GM12878 (cell line): ENCODE measurements around the gene CHIT1. TPM values are rescaled to one million over a fixed set of nuclear protein-coding genes. Genes with fewer than 3 reads are reported as not detected.

Source experiments
- ATAC-seq: fragments of 200-7000 bp; cut with Tn5 transposase; 3 replicates; pipeline ENCODE4 v1.9.1; 2020; ENCODE audit warnings: mild to moderate bottlenecking, moderate library complexity
- BruUV-seq: library from RNA; stranded (reverse); fragments of 400-500 nt; replicated peaks from 2 replicates; lab custom pipeline; 2021; lab: Mats Ljungman, UMichigan
- CTCF ChIA-PET: fragments of 300-600 bp; sonication (Branson Sonifier 250); formaldehyde crosslinking; extraction: SDS; loops from one replicate; lab custom pipeline; 2021; ENCODE audit warnings: inconsistent platforms; lab: Yijun Ruan, JAX
- POLR2A ChIA-PET: fragments of 350-600 bp; formaldehyde crosslinking; extraction: SDS; loops from one replicate; lab custom pipeline; 2021; ENCODE audit warnings: inconsistent platforms; lab: Charles Lee
- RAD21 ChIA-PET: fragments of 300-600 bp; sonication (Branson Sonifier 250); formaldehyde crosslinking; loops from one replicate; lab custom pipeline; 2023; ENCODE audit warnings: antibody characterized with exemption; ENCODE audit not compliant: unreplicated experiment; lab: Charles Lee
- SMC1A ChIA-PET: fragments of 300-600 bp; sonication (Branson Sonifier 250); formaldehyde crosslinking; loops from one replicate; lab custom pipeline; 2023; ENCODE audit not compliant: unreplicated experiment, uncharacterized antibody; lab: Charles Lee
- DNase-seq: peaks from one replicate; pipeline ENCODE4 v3.0.0-alpha.2; 2011; ENCODE audit warnings: low read depth, low spot score
- FAIRE-seq: peaks from 3 replicates; lab custom pipeline; 2011; peaks lifted over from hg19 to GRCh38; lab: Jason Lieb, UNC
- H2AFZ ChIP-seq: 2 replicates; pipeline ENCODE4 v1.6.0; 2011; ENCODE audit warnings: low read depth, low read length, control low read depth; ENCODE audit not compliant: control insufficient read depth
- H3K27ac ChIP-seq: 2 replicates; pipeline ENCODE4 v1.5.1; 2011; ENCODE audit warnings: control low read depth; ENCODE audit not compliant: control insufficient read depth, insufficient read depth
- H3K27me3 ChIP-seq, 2 experiments: replicated peaks in 1 of 2; 2 replicates each; pipeline versions ENCODE4 v1.6.0 to v1.6.1; 2011; ENCODE audit warnings: low read length in 1 of 2; ENCODE audit not compliant: control insufficient read depth in 2 of 2, insufficient read depth in 2 of 2
- H3K36me3 ChIP-seq, 2 experiments: 2 replicates each; pipeline ENCODE4 v1.5.1; 2011; ENCODE audit warnings: low read length in 1 of 2; ENCODE audit not compliant: control insufficient read depth in 2 of 2, insufficient read depth in 2 of 2
- H3K4me1 ChIP-seq: 2 replicates; pipeline ENCODE4 v1.6.1; 2011; ENCODE audit warnings: mild to moderate bottlenecking, low read length, moderate library complexity, mixed read lengths; ENCODE audit not compliant: control insufficient read depth, insufficient read depth
- H3K4me2 ChIP-seq: 2 replicates; pipeline ENCODE4 v1.6.0; 2011; ENCODE audit warnings: control low read depth; ENCODE audit not compliant: control insufficient read depth, insufficient read depth
- H3K4me3 ChIP-seq: fragments of 200-600 bp; sonication (generic); 2 replicates; pipeline ENCODE4 v1.5.1; 2016
- H3K79me2 ChIP-seq: 2 replicates; pipeline ENCODE4 v1.6.0; 2011; ENCODE audit warnings: low read length; ENCODE audit not compliant: control insufficient read depth, insufficient read depth
- H3K9ac ChIP-seq: 2 replicates; pipeline ENCODE4 v1.8.0; 2011; ENCODE audit warnings: low read length, control low read depth, mixed read lengths; ENCODE audit not compliant: control insufficient read depth, insufficient read depth
- H3K9me3 ChIP-seq: replicated peaks from 3 replicates; pipeline ENCODE4 v1.5.1; 2011; ENCODE audit warnings: mild to moderate bottlenecking, low read length; ENCODE audit not compliant: control insufficient read depth, insufficient read depth
- H4K20me1 ChIP-seq: 2 replicates; pipeline ENCODE4 v1.6.0; 2011; ENCODE audit not compliant: control insufficient read depth, insufficient read depth
- MEF2A ChIP-seq: IDR thresholded peaks from 2 replicates; pipeline ENCODE4 v1.6.1; 2011; ENCODE audit warnings: low read depth, mild to moderate bottlenecking, low read length, moderate library complexity; ENCODE audit not compliant: insufficient read depth
- WGBS: methylation state at CpG from one replicate; pipeline ENCODE4 v1.1.6; 2016; ENCODE audit warnings: low lambda C conversion rate; ENCODE audit not compliant: insufficient replicate concordance, insufficient coverage; ENCODE audit errors: missing lambda C conversion rate; 5-methylcytosine and 5-hydroxymethylcytosine counted together
- in situ Hi-C: fragments of 300-500 bp; cut with MboI; formaldehyde crosslinking; loops from 9 replicates; pipeline ENCODE4 v1.14.3; 2018; ENCODE audit warnings: mixed read lengths
- intact Hi-C: fragments of 100-400 bp; cut with micrococcal nuclease; formaldehyde crosslinking; loops from one replicate; pipeline ENCODE4 v1.14.2; 2022; ENCODE audit not compliant: unreplicated experiment
- polyA plus RNA-seq, 11 experiments: library from polyadenylated mRNA; depleted of rRNA in 4 of 11; unstranded in 6 of 11; stranded (reverse) in 5 of 11; fragments of >200 nt; fragmentation: Nextera tagmentation in 4 of 11; fragmentation: Illumina TruSeq in 1 of 11; extraction: Ambion mirVana in 4 of 11; extraction: Trizol in 1 of 11; gene quantifications; 1 replicate in 1 of 11; 2 replicates in 10 of 11; pipeline versions ENCODE4 v1.2.1 to v1.2.3, GENCODE V29; 2011 to 2016; ENCODE audit warnings: inconsistent platforms in 2 of 11, missing spikeins in 2 of 11, low read depth in 1 of 11
- total RNA-seq, 4 experiments: library from RNA; depleted of rRNA in 3 of 4; stranded (reverse); fragments of >200 nt in 3 of 4; fragmentation: Illumina TruSeq in 1 of 4; extraction: Trizol in 1 of 4; gene quantifications; 2 replicates each; pipeline versions ENCODE4 v1.2.1 to v1.2.3, GENCODE V29; 2013 to 2021
- TF ChIP-seq, protein P1 (sequence below): fragments of 450-650 bp; formaldehyde crosslinking; IDR thresholded peaks from 2 replicates; pipeline ENCODE4 v1.4.0; 2020; ENCODE audit warnings: mild to moderate bottlenecking, moderate library complexity

Gene CHIT1
- total and polyA plus RNA-seq, 10 of the 15 experiments (the other 5 are each of a cell fraction or from before 2014, with no cell fraction given) = 0.02 to 2.1 (median 0.76) TPM

DNA sequence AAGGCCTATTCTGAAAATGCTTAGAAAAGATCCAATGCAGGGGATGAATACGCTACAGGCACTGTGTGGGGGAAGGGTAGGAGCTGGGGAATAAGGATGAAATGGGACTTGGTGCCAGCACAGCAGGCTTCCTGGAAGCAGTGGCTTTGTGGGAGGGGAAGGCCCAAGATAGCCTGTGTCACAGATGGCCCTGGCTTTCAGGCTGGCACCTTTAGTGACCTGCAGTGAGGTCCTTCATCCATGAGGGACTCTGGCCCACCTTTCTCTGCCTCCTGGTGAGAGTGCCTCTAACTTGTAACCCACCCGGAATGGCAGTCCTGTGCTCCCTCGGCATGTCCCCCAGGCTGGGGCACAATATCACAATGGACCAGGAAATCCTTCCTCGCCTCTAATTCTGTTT is 43.9 kb downstream of the CHIT1 start:
- Histone ChIP-seq H4K20me1 (no peaks in the 10 kb centered on the region), H3K27me3 (no peaks in the 10 kb centered on the region; a peak in 1 of 4 replicates), H3K79me2 (no peaks in the 10 kb centered on the region), H3K4me2 (no peak overlapping the region), H3K27ac (no peak overlapping the region), H3K36me3 (no peaks in the 10 kb centered on the region), H2AFZ (no peak overlapping the region), H3K4me1 (no peaks in the 10 kb centered on the region), H3K4me3 (no peak overlapping the region), H3K9me3 (no peaks in the 10 kb centered on the region), H3K9ac (no peak overlapping the region)
- no peak for TF ChIP-seq MEF2A
- in situ Hi-C loops = no loop called here
- no peak for ATAC-seq
- ChIA-PET POLR2A (no interaction called here), SMC1A (interaction anchor here (3.4 kb wide), 1 partner anchor 12 kb away, joined by 10 read pairs; no protein-coding TSS in a partner anchor), CTCF (interaction anchor here (1.2 to 1.6 kb wide), 5 partner anchors 9 to 146 kb away, joined by 3 to 7 read pairs (median 4); no protein-coding TSS in a partner anchor), RAD21 (interaction anchor here (0.7 kb wide), 1 partner anchor 12 kb away, joined by 3 read pairs; no protein-coding TSS in a partner anchor)
- DNase-seq = no peak
- 29% methylated on average over 4 of the region's 4 CpGs for WGBS
- BruUV-seq = no TSS peak
- intact Hi-C loops = no loop called here
- no peak for FAIRE-seq

DNA sequence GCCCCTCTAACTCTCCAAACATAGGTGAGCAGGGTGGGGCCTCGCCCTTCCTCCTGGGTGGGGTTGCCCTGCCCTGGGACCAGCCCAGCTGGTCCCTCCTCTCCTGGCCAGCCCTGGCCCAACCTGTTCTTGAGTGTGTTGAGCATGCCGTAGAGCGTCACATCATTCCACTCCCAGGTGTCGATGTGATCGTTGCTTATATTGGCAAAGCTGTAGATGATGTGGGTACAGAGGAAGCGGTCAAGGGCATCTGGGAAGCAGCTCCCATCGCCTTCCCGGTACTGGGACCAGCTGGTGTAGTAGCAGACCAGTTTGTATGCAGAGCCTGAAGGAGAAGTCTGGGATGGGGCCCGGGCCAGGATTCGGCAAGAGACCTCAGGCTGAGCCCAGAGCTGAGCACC is 44.4 kb downstream of the CHIT1 start:
- FAIRE-seq (no peak), ATAC-seq (no peak), DNase-seq (no peak)
- Histone ChIP-seq H3K36me3 (no peaks in the 10 kb centered on the region), H3K27ac (no peak overlapping the region), H3K27me3 (no peaks in the 10 kb centered on the region; a peak in 1 of 4 replicates), H3K4me3 (no peak overlapping the region), H3K4me2 (no peak overlapping the region), H3K9me3 (no peaks in the 10 kb centered on the region), H4K20me1 (no peaks in the 10 kb centered on the region), H2AFZ (no peak overlapping the region), H3K4me1 (0 out of 2 replicates have a peak, but pooled peaks cover 2% of the 10 kb centered on the region), H3K9ac (no peak overlapping the region), H3K79me2 (no peaks in the 10 kb centered on the region)
- POLR2A ChIA-PET = no interaction called here
- CTCF ChIA-PET = interaction anchor here (1.2 to 1.6 kb wide), 5 partner anchors 9 to 146 kb away, joined by 3 to 7 read pairs (median 4); no protein-coding TSS in a partner anchor
- in situ Hi-C loops = no loop called here
- WGBS = 36% methylated on average over 10 of the region's 10 CpGs
- intact Hi-C loops = no loop called here
- RAD21 ChIA-PET = interaction anchor here (0.7 kb wide), 1 partner anchor 12 kb away, joined by 3 read pairs; no protein-coding TSS in a partner anchor
- SMC1A ChIA-PET = interaction anchor here (3.4 kb wide), 1 partner anchor 12 kb away, joined by 10 read pairs; no protein-coding TSS in a partner anchor
- BruUV-seq = no TSS peak
- TF ChIP-seq, protein P1, sequence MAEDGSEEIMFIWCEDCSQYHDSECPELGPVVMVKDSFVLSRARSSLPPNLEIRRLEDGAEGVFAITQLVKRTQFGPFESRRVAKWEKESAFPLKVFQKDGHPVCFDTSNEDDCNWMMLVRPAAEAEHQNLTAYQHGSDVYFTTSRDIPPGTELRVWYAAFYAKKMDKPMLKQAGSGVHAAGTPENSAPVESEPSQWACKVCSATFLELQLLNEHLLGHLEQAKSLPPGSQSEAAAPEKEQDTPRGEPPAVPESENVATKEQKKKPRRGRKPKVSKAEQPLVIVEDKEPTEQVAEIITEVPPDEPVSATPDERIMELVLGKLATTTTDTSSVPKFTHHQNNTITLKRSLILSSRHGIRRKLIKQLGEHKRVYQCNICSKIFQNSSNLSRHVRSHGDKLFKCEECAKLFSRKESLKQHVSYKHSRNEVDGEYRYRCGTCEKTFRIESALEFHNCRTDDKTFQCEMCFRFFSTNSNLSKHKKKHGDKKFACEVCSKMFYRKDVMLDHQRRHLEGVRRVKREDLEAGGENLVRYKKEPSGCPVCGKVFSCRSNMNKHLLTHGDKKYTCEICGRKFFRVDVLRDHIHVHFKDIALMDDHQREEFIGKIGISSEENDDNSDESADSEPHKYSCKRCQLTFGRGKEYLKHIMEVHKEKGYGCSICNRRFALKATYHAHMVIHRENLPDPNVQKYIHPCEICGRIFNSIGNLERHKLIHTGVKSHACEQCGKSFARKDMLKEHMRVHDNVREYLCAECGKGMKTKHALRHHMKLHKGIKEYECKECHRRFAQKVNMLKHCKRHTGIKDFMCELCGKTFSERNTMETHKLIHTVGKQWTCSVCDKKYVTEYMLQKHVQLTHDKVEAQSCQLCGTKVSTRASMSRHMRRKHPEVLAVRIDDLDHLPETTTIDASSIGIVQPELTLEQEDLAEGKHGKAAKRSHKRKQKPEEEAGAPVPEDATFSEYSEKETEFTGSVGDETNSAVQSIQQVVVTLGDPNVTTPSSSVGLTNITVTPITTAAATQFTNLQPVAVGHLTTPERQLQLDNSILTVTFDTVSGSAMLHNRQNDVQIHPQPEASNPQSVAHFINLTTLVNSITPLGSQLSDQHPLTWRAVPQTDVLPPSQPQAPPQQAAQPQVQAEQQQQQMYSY (CRISPR knock-in tag) = no peak
- no peak for TF ChIP-seq MEF2A
